Measurements from ENCODE around the gene TEX53.

TEX53 gene

DNA sequence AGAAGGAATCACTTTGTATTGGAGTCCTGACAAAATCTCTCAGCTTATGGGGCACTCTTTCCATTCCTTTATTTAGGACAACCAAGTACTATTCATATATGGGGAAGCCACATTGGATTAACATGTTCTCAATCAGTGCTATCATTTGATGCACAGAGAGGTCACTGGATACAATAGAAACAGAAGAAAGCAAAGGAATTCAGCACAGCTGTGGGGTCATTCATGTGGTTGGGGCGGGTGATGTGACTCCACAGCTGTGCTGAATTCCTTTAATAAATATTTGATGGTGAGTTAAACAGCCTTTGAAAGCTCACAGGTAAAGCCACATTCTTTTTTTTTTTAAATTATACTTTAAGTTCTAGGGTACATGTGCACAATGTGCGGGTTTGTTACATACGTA lies 25.2 kb upstream of the TEX53 start:
- TF ChIP-seq, protein P1, sequence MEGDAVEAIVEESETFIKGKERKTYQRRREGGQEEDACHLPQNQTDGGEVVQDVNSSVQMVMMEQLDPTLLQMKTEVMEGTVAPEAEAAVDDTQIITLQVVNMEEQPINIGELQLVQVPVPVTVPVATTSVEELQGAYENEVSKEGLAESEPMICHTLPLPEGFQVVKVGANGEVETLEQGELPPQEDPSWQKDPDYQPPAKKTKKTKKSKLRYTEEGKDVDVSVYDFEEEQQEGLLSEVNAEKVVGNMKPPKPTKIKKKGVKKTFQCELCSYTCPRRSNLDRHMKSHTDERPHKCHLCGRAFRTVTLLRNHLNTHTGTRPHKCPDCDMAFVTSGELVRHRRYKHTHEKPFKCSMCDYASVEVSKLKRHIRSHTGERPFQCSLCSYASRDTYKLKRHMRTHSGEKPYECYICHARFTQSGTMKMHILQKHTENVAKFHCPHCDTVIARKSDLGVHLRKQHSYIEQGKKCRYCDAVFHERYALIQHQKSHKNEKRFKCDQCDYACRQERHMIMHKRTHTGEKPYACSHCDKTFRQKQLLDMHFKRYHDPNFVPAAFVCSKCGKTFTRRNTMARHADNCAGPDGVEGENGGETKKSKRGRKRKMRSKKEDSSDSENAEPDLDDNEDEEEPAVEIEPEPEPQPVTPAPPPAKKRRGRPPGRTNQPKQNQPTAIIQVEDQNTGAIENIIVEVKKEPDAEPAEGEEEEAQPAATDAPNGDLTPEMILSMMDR (conservative IDR thresholded peaks at IDR 0.05; ENCODE audit: control insufficient read depth, insufficient read depth, low read depth, low read length) = no peak
- DNase-seq (ENCODE audit: low read depth) = no peak
- no peak overlapping the region for H3K4me3 ChIP-seq (ENCODE audit: control insufficient read depth, low read depth, low read length)

- TF ChIP-seq, protein P1 (conservative IDR thresholded peaks at IDR 0.05; ENCODE audit: control insufficient read depth, insufficient read depth, low read depth, low read length) = peak; percentile 89
- DNase-seq (ENCODE audit: low read depth) = peak; percentile 87
- no peak within 1 kb of the TSS for H3K4me3 ChIP-seq (ENCODE audit: control insufficient read depth, low read depth, low read length)
Measured at GRCh38 chr9:114681594-114682332, 24.2 kb upstream of the TEX53 start, which contains the start of gene TEX48. Gene TEX48 (minus strand): TSS chr9:114682192. CDS start chr9:114671723, 10,469 bp downstream.

- TF ChIP-seq, protein P1 (conservative IDR thresholded peaks at IDR 0.05; ENCODE audit: control insufficient read depth, insufficient read depth, low read depth, low read length) = no peak
- no peak overlapping the region for H3K4me3 ChIP-seq (ENCODE audit: control insufficient read depth, low read depth, low read length)
- DNase-seq (ENCODE audit: low read depth) = peak; percentile 34
Measured at GRCh38 chr9:114680259-114681001, 22.8 kb upstream of the TEX53 start.

- TF ChIP-seq, protein P1 (conservative IDR thresholded peaks at IDR 0.05; ENCODE audit: control insufficient read depth, insufficient read depth, low read depth, low read length) = no peak
- no peak overlapping the region for H3K4me3 ChIP-seq (ENCODE audit: control insufficient read depth, low read depth, low read length)
- DNase-seq (ENCODE audit: low read depth) = peak; percentile 35
Measured at GRCh38 chr9:114678795-114679194, 21.2 kb upstream of the TEX53 start.

GRCh38 chr9:114678130-114678529 lies 20.5 kb upstream of the TEX53 start:
- no peak for DNase-seq (ENCODE audit: low read depth)
- H3K4me3 ChIP-seq (ENCODE audit: control insufficient read depth, low read depth, low read length) = no peak overlapping the region
- TF ChIP-seq, protein P1 (conservative IDR thresholded peaks at IDR 0.05; ENCODE audit: control insufficient read depth, insufficient read depth, low read depth, low read length) = no peak

- DNase-seq (ENCODE audit: low read depth) = peak; percentile 100
- TF ChIP-seq, protein P1 (conservative IDR thresholded peaks at IDR 0.05; ENCODE audit: control insufficient read depth, insufficient read depth, low read depth, low read length) = no peak
- no peak overlapping the region for H3K4me3 ChIP-seq (ENCODE audit: control insufficient read depth, low read depth, low read length)
Measured at GRCh38 chr9:114677418-114677817, 19.8 kb upstream of the TEX53 start.
